HG02588 (cell line): ENCODE results near the gene ZFP82.

Experiments used
- ATAC-seq: cut with Tn5 transposase; IDR thresholded peaks from one replicate; pipeline ENCODE4 v1.9.1; 2021; ENCODE audit warnings: mild to moderate bottlenecking, moderate library complexity; ENCODE audit not compliant: unreplicated experiment

The ZFP82 gene

GRCh38 chr19:36373638-36374156, 44.7 kb downstream of the ZFP82 start:
- ATAC-seq, result no peak

GRCh38 chr19:36371886-36372285, 46.6 kb downstream of the ZFP82 start:
- ATAC-seq, result no peak

GRCh38 chr19:36363845-36364244, 54.6 kb downstream of the ZFP82 start:
- ATAC-seq, result no peak
